ENCODE measurements around the gene LEKR1.

The LEKR1 gene

DNA sequence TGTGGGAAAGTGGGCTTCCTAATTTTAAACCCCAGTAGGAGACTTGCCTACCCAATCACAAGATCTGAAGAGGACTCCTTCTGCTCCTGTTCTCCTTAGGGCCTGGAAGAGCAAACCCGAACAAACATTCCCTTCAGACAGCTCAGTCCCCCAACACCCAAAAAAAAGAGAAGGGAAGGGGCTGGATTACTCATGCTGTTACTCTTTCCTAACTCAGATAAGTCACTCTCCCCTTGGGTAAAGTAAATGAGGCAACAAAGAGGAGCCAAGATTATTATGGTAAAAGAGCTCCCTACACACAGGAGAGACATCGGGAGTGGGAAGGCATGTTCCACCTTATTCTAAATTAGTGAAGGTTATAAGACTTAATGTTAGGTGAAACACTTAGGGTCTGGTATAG lies 18.1 kb upstream of the LEKR1 start:
- TF ChIP-seq, protein P1, sequence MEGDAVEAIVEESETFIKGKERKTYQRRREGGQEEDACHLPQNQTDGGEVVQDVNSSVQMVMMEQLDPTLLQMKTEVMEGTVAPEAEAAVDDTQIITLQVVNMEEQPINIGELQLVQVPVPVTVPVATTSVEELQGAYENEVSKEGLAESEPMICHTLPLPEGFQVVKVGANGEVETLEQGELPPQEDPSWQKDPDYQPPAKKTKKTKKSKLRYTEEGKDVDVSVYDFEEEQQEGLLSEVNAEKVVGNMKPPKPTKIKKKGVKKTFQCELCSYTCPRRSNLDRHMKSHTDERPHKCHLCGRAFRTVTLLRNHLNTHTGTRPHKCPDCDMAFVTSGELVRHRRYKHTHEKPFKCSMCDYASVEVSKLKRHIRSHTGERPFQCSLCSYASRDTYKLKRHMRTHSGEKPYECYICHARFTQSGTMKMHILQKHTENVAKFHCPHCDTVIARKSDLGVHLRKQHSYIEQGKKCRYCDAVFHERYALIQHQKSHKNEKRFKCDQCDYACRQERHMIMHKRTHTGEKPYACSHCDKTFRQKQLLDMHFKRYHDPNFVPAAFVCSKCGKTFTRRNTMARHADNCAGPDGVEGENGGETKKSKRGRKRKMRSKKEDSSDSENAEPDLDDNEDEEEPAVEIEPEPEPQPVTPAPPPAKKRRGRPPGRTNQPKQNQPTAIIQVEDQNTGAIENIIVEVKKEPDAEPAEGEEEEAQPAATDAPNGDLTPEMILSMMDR (conservative IDR thresholded peaks at IDR 0.05), result no peak
- TF ChIP-seq ZFX (IDR thresholded peaks at IDR 0.05), result no peak
- H3K27ac ChIP-seq, result no peak overlapping the region

DNA sequence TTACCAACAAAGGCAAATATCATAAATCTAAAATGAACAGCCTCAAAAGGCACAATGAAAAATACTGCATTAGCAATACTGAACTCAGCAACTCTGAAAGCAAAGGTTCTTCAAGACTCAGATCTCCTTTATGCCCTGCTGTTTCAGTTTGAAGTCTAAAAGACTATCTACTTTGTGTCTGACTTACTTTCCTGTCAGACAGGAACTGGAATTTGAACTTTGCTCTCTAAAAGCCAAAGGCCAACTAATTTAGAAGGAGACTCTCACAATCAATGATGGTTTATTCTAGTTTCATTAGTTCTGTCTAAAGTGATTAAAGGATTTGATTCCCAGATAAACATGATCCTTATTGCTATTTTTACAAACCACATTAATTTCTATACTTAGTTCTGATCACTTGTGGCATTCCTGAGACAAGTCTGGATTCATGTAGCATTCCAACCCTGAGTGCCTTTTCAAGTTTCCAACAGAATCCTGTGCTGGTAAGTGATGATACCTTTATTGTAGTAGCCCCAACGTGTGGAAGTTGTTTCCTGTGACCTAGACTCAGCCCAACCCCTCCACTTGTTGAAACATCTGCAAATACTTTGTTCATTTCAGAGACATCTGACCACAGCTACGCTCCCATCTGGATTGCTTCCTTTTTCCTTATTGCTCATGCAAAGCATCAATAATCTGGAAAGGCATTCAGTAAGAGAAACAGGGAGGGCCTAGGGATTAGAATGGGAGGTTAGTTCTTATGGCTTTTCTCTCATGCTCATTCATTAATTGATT lies 14.9 kb upstream of the LEKR1 start:
- no peak overlapping the region for H3K27ac ChIP-seq
- TF ChIP-seq ZFX (IDR thresholded peaks at IDR 0.05), result no peak
- TF ChIP-seq, protein P1 (conservative IDR thresholded peaks at IDR 0.05), result no peak

DNA sequence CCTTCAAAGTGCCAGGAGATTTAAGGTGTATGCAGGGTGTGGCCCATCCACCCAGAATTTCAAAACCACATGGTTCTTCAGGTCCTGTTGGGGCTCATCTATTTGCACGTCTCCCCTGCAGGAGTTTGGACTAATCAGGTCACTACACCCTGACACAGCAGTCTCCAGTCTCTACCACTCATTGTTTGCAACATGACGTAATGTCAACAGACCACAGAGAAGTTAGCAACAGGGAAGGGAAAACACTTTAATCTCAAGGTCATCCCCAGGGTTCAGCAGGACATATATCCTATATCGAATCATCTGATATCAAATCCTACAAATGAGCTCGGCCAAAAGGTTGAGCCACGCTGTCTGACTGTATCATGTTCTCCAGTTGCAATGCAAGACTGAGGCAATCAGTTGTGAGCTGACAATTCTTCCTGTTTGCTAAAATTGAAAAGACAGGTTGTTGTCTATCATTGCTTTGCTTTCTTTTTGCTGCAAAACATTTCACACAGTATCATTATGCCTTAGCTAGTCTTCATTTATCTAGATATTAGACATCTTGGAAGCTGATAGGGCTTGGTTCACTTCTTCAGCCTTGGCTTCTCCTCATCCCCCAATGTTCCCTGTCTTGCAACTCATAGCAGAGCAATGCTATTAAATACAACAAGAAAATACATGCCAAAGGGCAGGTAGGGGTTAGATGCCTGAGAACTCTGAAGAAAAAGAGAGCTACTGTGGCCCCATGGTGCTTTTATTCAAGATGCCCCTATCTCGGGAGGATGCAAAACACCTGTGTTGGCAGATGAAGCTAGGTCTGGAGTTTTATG lies 13.4 kb upstream of the LEKR1 start:
- TF ChIP-seq ZFX (IDR thresholded peaks at IDR 0.05), result no peak
- TF ChIP-seq, protein P1 (conservative IDR thresholded peaks at IDR 0.05), result no peak
- peak overlapping the region; percentile 24; the same call in 1 of the 2 replicates for H3K27ac ChIP-seq

DNA sequence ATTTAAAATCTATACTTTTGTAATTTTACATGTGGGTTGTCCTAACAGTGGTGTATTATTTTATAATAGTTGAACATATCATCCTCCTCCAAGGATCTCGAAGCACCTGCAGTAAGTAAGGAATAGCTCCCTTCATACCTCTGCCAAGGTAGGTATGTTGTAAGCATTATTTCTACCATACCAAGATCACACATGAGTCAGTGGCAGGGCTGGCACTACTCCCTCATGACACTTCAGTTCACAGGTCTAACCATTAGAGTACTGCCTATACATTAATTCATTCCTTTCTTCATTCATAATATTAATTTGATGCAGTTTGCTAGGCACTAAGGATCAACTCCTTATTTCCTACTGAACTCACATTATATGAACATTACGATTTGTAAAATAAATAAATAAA lies 11.9 kb upstream of the LEKR1 start:
- no peak overlapping the region for H3K27ac ChIP-seq
- no peak for TF ChIP-seq ZFX (IDR thresholded peaks at IDR 0.05)
- TF ChIP-seq, protein P1 (conservative IDR thresholded peaks at IDR 0.05), result no peak

DNA sequence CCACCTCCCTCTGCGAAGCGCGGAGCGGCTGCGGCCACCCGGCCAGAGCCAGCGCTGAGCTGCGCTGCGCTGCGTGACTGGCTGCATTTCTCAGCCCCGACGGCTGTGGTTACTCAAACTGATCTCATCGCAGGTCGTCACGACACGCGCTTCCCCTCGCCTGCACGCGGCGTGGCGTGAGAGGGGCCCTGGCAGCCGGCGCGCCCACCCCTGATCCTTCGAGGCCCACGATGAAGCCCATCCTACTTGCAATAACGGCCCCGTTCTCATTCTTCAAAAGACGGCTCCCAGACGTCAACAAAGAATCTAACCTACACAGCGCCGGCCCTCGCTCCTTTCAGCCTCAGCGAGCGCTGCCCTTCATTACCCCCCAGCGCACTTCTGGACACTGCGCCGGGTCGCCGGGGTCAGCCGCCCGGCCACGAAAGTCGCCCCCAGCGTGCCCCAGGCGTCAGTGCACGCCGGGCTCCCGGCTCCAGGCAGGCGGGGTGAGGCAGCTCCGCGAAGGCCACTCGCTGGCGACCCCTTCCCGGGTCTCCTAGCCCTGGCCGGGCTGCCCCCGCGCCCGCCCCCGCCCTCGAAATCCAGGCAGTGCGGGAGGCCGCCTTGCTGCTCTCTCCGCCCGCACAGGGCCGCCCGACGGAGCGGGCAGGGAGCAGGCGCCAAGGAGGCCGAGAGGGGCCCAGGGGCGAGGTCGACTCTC lies 9.9 kb upstream of the LEKR1 start:
- TF ChIP-seq, protein P1 (conservative IDR thresholded peaks at IDR 0.05), result no peak
- TF ChIP-seq ZFX (IDR thresholded peaks at IDR 0.05), result no peak
- peak overlapping the region; percentile 70 for H3K27ac ChIP-seq

DNA sequence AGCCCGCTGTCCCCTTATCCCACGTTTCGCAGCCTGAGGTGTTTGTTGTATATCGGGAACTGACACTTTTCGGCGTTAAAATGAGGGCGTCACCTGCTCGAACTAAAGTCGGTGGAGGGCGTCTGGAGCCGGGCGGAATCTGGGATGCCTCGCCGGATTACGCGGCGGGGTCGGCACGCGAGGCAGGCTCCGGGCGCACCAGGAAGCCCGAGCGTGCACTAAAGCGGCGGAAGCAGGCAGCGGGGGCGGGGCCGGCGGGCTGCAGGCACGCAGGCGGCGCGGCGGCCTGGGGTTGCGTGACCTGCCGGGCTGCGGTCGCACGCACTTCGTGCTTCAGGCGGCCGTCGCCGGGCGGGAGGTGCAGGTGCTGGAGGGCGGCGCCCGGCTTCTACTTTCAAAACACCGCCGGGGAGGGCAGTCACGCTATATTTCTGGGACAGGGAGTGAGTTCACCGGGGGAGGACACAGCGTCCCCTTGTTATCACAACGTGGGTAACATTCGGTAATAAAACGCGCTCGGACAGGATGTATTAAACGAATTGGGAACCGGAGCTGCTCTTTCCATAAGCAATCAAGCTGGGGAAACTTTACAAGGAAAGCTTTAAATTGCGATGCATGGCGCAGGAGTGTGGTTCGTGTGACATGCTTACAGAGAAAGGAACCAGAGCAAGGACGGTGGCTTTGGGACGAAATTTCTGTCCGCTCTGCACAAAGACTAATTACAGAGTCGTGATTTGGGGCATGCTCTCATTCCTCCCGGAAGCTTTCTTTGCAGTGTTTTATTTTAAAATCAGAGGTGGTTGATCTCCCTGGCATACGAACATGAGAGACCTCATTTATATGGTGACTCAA lies 9.1 kb upstream of the LEKR1 start:
- H3K27ac ChIP-seq, result peak overlapping the region; percentile 70
- peak; percentile 52; the same call in 1 of the 2 replicates for TF ChIP-seq ZFX (IDR thresholded peaks at IDR 0.05)
- TF ChIP-seq, protein P1 (conservative IDR thresholded peaks at IDR 0.05), result peak; percentile 33
